Measurements from ENCODE around the gene PYGO2.

The PYGO2 gene

DNA sequence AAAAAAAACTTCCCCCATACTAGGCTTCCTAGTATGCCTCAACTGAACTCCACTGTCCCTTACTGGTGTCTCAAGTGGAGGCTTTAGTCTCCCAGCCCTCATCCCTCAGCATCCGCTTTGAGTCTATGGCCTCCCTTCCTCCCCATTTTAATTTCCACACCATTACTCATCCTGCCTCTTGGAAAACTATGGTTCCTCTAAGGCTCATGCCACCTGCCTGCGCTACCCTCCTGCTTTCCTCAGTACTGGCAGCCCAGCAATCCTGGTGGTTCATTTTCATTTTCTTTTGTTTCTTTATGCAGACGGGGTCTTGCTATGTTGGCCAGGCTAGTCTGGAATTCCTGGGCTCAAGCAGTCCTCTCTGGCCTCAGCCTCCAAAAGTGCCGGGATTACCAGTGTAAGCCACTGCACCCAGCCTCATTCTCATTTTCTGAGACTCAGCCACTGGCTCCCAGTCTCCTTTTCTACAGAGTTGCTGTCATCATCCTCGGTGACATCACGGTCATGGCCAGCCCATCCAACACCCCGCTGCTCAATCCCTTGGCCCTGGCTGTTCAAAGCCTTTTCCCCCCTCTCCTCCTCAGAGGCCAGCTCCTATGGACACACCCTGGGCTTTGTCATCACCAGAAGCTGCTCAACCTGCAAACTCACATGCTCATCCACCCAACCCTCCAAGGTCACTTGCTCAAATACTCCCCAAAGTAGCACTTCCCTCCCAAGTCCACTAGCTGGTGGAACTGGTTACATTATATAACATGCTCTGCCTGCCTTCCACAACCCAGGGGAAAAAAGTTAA, 22.8 kb downstream of the PYGO2 start:
- TF ChIP-seq, protein P1, sequence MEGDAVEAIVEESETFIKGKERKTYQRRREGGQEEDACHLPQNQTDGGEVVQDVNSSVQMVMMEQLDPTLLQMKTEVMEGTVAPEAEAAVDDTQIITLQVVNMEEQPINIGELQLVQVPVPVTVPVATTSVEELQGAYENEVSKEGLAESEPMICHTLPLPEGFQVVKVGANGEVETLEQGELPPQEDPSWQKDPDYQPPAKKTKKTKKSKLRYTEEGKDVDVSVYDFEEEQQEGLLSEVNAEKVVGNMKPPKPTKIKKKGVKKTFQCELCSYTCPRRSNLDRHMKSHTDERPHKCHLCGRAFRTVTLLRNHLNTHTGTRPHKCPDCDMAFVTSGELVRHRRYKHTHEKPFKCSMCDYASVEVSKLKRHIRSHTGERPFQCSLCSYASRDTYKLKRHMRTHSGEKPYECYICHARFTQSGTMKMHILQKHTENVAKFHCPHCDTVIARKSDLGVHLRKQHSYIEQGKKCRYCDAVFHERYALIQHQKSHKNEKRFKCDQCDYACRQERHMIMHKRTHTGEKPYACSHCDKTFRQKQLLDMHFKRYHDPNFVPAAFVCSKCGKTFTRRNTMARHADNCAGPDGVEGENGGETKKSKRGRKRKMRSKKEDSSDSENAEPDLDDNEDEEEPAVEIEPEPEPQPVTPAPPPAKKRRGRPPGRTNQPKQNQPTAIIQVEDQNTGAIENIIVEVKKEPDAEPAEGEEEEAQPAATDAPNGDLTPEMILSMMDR (IDR thresholded peaks at IDR 0.05), result no peak

DNA sequence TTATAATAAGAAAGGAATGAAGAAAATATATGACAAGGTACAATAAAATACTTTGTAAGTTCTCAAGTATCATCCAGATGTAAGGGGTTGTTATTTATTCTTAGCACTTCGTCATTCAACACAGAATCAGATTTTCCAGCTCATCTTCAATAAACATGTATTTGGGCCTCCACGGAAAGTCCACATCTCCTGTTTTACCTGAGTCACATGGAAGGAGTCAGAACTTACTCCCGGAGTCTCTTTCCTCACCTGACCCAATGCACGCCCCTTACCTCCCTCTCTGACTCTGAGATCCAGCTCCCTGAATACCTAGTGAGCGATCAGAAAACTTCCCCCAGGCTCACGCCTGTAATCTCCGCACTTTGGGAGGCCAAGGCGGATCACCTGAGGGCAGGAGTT, 23.6 kb downstream of the PYGO2 start:
- TF ChIP-seq, protein P1 (IDR thresholded peaks at IDR 0.05), result no peak

DNA sequence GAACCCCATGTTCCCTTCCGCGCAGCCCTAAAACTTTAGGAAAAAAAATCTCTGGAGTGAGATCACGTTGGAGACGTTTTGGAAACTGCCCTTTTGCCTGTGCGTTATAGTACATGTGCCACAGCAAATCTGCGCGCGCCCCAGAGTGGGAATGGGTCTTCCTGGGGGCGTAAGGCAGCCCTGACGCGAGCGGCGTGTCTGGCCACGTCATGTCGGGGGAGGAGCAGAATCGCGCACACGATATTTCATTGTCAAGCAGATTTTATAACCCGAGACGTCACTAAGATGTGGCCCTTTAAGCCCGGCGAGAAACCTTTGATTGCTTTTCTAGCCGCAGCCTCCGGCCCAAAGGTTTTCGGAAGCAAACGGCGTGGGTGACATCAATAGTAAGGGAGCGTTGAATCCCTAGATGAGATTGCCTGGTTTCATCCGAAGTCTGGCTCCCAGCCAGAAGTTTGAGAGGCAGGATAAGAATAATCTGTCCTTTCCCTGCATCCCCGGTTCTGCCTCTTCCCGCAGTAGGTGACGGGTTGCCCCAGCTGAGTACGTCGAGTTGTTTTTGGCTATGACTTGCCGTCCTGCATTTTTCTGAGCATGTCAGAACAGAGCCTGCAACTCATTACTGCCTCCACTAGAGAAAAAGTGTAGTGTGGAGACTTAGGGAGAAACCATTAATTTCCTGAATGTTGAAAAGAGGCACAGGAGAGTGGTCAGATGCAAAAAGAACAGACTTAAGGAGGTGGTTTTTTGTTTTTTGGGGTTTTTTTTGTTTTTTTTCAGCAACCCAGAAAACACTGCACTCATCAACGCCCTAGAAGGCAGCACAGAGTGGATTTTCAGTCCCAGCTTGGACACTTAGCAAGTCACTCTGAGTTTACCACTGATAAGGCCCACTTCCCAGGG, 24.2 kb downstream of the PYGO2 start:
- TF ChIP-seq, protein P1 (IDR thresholded peaks at IDR 0.05), result peak; percentile 16; the same call in 1 of the 2 replicates

GRCh38 chr1:154936555-154937084, 25.0 kb downstream of the PYGO2 start, which contains the start of gene PMVK:
PMVK (minus strand) TSS chr1:154936719; CDS start chr1:154936685, 34 bp downstream.
- TF ChIP-seq, protein P1 (IDR thresholded peaks at IDR 0.05), result peak; percentile 53; the same call in 1 of the 2 replicates

GRCh38 chr1:154935749-154936554, 25.6 kb downstream of the PYGO2 start:
- TF ChIP-seq, protein P1 (IDR thresholded peaks at IDR 0.05), result no peak

DNA sequence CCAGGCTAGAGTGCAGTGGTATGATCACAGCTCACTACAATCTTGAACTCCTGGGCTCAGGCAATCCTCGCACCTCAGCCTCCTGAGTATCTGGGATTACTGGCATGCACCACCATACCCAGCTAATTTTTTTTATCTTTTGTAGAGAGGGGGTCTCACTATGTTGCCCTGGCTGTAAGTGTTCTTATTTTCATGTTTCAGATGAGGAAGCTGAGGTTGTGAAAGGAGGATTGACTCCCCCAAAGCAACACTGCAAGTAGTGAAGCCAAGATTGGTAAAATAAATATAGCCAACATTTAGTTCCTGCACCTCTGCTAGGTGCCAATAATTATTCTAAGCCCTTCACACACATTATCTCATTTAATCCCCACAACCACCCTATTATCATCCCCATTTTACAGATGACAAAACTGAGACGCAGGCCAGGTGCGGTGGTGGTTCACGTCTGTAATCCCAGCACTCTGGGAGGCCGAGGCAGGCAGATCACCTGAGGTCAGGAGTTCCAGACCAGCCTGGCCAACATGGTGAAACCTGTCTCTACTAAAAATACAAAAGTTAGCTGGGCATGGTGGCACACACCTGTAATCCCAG, 27.1 kb downstream of the PYGO2 start:
- TF ChIP-seq, protein P1 (IDR thresholded peaks at IDR 0.05), result no peak

Data from LNCAP (cell line).